Measurements from ENCODE around the gene XRCC4.

GRCh38 chr5:83246071-83246470 is 168.7 kb downstream of the XRCC4 start:
- TF ChIP-seq, protein P1, sequence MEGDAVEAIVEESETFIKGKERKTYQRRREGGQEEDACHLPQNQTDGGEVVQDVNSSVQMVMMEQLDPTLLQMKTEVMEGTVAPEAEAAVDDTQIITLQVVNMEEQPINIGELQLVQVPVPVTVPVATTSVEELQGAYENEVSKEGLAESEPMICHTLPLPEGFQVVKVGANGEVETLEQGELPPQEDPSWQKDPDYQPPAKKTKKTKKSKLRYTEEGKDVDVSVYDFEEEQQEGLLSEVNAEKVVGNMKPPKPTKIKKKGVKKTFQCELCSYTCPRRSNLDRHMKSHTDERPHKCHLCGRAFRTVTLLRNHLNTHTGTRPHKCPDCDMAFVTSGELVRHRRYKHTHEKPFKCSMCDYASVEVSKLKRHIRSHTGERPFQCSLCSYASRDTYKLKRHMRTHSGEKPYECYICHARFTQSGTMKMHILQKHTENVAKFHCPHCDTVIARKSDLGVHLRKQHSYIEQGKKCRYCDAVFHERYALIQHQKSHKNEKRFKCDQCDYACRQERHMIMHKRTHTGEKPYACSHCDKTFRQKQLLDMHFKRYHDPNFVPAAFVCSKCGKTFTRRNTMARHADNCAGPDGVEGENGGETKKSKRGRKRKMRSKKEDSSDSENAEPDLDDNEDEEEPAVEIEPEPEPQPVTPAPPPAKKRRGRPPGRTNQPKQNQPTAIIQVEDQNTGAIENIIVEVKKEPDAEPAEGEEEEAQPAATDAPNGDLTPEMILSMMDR (IDR thresholded peaks at IDR 0.05) = no peak
- TF ChIP-seq POLR2A (IDR thresholded peaks at IDR 0.05) = no peak

All from adrenal gland (tissue), 5 donors.